Sciatic nerve (tissue), 2 donors: Measurements from ENCODE around the gene NR4A3. TPM values are rescaled to one million over a fixed set of nuclear protein-coding genes. Genes with fewer than 3 reads are reported as not detected.
A peak's percentile ranks its signal among the peaks of the same experiment; 100 is the strongest.

Source experiments
- ATAC-seq: fragments of 200-7000 bp; cut with Tn5 transposase; one replicate; pipeline ENCODE4 v1.9.1; 2020; ENCODE audit warnings: mild to moderate bottlenecking, moderate library complexity
- DNase-seq: peaks from one replicate; pipeline ENCODE4 v3.0.0-alpha.2; 2020; ENCODE audit warnings: low spot score
- intact Hi-C: fragments of 100-400 bp; cut with DNase I; formaldehyde crosslinking; loops from one replicate; pipeline ENCODE4 v1.14.2; 2022
- total RNA-seq: library from RNA; stranded (reverse); fragmentation: NEBNext Ultra II Directional; extraction: Animal tissue kit (Norgen Biotek cat#: 25700); gene quantifications from one replicate; pipeline ENCODE4 v1.2.1, GENCODE V29; 2021
- donor health status: DM: no; HTN: no; CAD: no.
- donor health status: DM: no; HTN: no; CAD: no.

NR4A3 gene
- total RNA-seq, 1 donor from 2014 or later, result 42.2 TPM

DNA sequence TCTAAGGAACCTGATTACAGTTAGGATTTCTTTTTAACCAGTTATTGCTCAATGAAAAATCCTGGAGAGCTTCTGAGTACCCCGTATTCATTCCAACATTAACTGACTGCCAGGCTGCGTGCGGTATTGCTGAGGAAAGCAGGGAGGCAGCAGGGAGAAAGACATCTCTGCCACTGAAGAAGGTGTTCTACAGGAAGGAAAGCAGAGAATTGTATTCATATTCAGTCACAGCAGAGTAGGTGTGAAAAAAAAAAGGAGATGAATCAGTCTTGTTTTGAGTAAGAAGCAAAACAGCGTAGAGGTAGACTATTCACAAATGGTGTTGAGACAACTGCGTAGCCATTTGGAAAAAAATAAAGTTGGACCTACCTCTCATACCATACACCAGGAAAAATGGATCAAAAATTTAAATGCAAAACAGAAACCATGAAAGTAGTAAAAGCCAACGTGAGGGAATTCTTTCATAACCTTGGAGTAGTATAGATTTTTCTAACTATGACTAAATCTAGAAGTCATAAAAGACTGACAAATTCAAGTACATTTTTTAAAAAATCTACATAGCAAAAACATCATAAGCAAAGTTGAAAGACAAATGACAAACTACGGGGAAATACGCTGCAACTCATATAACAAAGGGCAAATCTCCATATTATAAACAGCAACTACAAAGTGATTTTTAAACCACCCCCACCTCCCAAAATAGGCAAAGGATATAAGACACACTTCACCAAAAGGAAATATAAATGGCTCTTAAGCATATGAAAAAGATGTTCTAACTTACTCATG lies 9.9 kb upstream of the NR4A3 start:
- intact Hi-C loops, result no loop called here
- ATAC-seq (no peak), DNase-seq (no peak)

DNA sequence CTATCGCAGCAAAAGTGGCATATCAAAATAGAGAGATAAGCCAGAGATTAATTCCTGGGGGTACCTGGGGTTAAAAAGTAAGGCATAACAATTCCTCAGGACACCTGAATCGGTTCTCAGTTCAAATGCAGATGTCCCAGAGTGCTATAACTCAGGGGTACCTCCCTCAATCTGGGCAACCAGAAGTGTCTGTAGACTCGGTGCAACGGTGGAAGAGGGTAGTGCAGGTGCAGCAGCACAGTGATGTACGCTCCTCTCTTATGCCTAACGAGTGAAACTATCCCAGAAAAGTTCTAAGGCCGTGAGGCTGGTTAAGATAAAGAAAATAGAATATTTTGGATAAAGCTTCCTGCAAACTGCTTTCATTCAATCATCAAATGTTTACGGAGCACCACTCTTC lies 7.9 kb upstream of the NR4A3 start:
- ATAC-seq (no peak), DNase-seq (no peak)
- intact Hi-C loops, result no loop called here

DNA sequence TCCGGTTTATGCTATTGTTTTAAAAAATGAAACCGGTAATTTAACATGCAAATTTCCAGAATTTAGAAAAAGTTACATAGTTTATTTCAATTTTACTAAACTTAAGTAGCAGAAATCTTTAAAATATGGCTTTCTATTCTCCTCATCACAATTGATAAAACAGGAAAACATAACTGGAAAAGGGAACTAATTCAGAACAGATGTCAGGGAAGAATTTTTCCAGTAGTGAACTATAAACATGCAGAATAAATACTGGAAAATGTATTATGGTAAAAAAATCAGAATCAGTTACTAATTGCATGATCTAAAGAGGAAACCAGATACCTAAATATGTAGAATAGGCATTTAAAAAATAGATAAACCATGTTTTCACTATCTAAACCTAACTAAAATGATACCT lies 7.3 kb upstream of the NR4A3 start:
- ATAC-seq (no peak), DNase-seq (no peak)
- intact Hi-C loops, result no loop called here

DNA sequence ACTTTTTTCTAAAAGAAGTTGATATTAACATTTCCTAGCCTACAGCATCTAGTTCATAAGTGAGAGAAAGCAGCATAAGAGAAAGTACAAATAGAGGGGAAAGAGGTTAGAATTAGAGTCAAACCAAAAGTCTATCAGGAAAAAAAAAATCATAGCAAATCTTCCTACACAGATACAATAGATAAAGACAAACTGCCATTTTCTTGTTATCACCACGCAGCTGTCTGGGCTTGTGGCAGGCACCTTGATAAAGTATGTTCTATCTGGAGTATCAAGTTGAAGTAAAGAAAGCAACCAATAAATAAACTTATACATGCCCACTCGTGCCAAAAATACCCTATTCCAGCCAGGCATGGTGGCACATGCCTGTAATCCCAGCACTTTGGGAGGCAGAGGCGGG lies 5.3 kb upstream of the NR4A3 start:
- ATAC-seq (no peak), DNase-seq (no peak)
- intact Hi-C loops, result no loop called here

DNA sequence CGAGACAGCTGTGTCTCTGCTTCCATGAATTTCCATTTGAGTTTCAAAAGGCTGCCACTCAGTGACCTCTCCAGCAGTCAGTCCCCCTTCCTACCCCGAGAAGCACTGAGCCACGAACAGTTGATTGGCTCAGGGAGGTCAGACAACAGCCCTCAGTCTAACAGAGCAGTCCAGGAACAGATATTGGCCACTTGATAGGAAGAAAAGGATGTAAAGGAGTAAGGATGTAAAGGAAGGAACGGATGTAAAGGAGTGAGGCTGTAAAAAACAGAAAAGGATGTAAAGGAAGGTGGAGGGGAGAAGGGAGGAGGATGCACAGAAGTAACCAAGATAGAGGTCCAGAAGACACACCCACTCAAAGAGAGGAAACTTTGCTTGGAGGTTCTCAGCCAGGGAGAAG lies 3.2 kb upstream of the NR4A3 start:
- intact Hi-C loops, result no loop called here
- ATAC-seq (no peak), DNase-seq (no peak)

DNA sequence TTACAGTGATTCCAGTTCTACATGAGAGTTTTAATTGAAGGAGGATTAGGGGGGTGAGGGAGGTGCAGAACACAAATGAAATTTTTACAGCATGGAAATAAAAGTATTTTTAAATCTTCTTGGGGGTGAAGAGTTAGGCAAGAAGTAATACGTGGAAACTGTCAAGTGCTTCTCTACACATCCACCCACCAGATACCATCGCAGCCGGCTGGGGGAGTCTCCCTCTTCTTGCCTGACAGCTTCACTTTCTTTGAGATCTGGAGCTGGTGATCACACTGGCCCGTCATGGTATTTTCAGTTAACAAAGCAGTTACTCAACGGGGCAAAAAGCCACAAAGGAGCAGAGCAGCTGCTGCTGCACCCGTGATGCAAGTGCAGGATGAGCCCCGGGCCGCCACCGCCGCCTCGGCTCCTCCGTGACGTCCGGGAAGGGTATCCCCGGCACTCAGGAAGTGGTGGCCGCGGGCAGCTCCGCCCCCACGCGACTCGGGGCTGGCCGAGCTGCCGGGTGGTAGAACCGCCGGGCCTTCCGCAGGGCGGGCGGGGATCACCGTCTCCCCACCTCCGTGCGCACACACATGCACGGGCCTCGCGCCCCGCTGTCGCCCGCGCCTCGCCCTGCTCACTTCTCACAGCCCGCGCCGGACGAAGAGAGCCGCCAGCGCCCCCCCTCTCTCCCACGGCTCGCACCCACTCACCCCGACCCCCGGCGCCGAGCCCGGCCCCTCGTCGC lies 2.4 kb upstream of the NR4A3 start:
- ATAC-seq (peak; percentile 60), DNase-seq (peak; percentile 92)
- intact Hi-C loops, result no loop called here

DNA sequence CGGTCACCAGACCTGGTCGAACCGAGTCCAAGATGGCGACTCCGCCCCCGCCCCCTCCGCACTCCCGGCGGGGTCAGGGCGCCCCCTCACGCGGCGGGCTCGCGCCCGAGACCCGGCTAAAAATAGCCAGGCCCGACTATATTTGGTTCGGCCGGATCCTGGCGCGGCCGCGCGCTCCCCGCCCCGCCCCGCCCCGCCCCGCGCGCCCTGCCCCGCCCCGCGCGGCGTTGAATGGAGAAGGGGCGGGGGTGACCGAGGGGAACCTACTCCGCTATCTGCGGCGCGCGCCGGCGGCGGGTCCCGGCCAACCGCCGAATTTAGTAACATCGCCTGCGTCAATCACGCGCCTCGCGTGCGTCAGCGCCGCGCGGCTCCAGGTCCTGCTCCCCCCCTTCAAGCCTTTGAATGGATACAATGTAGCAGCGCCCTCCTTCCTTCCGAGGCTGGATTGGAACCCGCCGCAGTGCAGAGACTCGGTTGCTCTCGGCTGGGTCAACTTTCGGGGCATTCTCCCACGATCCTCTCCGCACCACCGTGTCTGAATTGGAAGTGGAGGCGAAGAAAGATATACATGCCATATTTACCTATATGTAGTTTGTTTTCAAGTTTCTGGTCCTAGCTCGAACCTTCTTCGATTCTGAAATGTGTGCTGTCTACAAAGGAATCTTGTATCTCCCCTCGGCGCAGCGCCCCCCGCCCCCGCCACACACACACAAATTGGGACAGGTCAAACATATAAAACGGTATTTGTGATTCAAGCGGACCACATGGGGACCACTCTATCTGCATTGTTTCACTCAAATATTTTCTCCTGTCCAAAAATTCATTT lies 1.6 kb upstream of the NR4A3 start:
- intact Hi-C loops, result no loop called here

DNA sequence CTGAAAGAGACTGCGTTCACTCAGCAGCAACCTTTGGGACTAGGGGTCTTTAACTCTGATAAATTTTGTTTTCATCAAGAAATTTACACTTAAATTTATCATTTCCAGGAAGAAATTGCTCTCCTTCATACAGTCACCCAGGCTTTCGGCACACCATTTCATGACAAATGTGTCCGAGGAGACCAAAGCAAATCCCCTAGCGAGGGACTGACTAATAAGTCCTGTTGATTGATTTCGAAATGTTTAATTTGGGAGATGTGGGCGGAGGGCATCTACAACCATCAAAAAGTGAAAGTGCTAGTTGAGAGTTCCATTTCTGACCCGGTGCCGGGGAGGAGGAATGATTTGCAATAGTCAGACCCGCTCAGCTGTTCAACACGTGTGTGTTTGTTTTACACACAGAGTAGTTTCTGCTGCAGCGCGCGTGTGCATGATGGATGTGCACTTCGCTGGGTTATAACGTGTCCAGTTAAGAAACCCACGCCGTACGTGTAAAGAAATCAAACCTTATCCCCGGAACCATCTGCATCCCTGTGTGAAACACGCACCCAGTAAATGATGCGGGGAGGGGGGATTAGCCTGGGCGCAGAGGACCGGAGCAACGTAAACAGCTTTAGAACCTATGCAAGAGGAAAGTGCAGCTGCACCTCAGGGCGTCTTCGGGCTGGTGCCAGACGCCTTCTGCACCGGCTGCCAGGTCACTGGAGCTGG lies 845 bp upstream of the NR4A3 start:
- peak; percentile 52 for ATAC-seq
- DNase-seq, result peak; percentile 80
- intact Hi-C loops, result no loop called here

More for the DNA sequence above, 1.6 kb upstream of the NR4A3 start:
- DNase-seq (peak; percentile 94), ATAC-seq (peak; percentile 77)

DNA sequence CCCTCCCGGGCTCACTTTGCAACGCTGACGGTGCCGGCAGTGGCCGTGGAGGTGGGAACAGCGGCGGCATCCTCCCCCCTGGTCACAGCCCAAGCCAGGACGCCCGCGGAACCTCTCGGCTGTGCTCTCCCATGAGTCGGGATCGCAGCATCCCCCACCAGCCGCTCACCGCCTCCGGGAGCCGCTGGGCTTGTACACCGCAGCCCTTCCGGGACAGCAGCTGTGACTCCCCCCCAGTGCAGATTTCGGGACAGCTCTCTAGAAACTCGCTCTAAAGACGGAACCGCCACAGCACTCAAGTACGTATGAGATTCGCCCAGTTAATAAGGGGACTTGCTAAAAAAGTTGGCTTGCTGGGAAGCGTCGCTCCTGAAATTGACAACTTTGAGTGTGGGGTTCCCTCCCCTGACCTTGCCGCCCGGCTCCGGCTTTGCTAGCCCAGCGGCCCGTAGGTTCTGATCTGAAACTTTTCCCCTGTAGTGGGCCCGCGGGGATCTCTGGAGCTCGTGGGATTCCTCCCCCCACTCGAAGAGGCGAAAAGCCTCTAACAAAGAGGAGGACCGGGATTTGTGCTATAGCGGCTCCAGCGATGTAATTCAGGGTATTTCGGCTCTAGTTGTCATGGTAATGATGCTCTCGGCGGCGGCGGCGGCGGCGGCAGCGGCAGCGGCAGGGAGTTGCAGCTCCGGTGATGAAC lies 572 bp downstream of the NR4A3 start:
- ATAC-seq (peak; percentile 0), DNase-seq (peak; percentile 66)
- intact Hi-C loops, result no loop called here

DNA sequence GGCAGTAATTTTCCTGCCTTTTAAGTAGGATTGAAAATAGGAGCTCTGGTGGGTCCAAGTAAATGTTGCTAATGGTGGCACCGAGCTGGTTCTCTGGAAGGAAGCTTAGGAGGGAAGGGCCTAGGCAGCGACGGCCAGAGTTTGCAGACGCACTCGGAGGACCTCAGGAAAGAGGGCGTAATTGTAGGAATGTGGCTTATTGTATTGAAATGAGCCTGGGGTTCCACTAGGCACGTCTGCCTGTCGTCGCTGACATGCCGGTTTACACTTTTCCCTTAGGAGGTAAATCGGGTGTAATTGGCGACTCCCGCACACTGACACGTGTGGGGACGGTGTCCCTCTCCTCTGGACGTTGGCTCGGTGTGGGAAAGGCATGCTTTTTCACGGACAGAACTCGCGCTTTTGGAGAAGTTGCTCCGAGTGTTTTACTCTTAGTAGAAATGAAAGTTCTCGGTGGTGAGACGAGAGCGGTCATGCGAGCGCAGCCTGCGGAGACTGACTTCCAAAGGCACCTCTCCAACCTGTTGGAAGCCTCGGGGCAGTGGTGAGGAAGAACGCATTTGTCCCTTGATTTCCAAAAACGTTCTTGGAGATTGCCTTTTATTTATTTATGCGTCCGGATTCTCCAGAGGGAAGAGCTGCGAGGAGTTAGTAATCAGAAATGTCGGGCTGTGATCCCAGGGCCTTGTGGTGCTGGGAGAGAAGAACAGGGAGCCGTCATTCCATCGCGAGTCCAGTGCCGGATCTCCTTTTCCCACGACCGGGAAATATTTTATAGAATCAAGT lies 1.3 kb downstream of the NR4A3 start:
- intact Hi-C loops, result no loop called here
- DNase-seq, result peak; percentile 63
- no peak for ATAC-seq

DNA sequence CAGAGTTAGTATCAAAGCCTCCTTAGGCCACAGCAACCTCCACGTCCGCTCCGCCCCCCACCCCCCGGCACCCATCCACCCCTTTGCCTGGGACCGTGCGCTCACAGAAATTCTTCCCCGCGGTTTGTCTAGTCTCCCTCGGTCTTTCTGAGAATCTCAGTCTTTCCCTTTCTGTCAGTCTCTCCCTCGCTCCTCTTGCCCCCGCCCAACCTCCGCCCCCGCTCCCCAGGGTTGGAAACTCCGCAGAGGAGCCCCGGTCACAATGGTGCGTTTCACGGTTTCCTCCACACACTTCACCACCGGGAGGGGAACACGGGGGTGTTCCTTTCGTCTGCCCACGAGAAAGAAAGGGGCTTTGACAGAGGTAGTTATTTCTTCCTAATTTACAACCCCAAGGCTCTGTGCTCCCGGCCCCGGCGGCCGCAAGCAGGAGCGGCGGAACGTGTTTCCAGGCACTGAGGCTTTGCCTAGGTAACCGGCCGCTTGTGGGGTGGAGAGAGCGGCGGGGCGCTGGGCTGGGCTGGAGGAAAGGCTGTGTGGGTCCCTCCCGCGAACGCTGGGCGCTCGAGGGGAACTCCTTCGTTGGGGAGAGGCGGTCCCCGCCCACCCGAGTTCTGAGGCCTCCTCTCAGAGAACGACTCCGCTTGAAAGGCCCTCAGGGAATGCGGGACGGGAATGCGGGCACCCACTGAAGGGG lies 2.1 kb downstream of the NR4A3 start:
- no peak for ATAC-seq
- intact Hi-C loops, result no loop called here
- DNase-seq, result peak; percentile 76

DNA sequence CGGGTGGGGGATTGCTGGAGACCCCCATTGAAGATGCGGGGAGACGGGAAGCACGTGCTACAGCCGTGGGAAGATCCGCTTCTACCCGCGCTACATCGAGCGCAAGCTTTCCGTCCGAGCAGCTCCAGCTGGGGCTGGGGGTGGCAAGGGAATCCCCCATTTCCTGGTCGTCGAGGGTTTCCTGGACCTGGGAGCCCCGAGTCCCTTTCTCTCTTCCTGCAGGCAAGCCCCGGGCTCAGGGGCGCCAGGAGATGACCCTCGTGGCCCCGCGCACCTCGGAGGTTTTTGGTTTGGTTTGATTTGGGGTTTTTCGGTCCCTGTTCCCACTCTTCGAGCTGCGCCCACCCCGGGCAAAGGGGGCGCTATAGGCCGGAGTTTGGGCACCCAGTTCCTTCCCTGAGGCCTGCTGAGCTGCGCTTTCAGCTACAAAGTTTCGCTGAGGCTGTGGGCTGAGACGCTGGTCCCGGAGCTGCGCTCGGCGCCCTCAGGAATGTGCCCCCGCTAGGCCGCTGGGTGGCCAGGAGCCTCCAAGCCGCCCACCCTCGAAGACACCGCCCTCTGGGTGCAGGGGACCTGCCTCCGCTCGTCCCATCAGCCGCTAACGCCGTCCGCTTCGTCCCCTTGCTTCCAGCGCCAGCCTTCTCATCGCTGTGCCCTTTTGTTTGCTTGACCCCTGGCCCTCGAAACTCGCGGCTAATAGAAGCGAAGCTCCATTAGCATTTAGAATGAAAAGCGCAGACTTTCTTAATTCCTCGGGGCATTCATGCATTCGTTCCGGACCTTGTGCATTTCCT lies 2.9 kb downstream of the NR4A3 start:
- ATAC-seq (no peak), DNase-seq (peak; percentile 71)
- intact Hi-C loops, result no loop called here

DNA sequence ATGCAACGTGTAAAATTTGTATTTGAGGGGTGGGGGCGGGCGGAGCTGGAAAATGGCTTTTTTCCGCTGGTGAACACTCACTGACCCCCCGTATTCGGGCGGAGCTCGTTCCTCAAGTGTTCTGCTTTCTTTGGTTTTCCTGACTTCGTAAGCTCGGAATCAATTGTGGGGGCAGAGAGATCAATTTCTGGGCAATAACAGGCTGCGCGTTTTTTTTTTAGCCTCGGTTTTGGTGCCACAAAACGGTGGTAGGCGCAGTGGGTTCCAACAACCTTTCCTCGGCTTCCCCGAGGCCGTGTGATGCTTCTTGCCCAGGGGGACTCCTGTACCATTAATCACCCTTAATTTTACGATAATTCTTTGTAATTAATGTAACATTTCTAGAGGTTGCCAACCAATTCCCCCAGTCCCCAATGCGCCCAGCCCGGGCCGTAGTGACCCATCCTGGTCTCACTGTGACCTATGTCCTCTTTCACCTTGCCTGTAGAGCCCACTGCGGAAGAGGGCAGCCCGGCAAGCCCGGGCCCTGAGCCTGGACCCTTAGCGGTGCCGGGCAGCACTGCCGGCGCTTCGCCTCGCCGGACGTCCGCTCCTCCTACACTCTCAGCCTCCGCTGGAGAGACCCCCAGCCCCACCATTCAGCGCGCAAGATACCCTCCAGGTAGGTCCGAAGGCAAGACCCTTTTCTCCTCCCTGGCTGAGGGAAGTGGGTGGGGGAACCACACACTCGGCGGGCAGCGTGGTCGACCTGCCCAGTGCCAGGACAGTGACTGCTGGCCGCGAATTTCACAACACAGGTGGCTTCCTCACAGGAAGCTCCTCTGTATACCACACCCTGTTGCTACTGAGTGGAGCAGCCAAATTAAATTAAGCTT lies 3.7 kb downstream of the NR4A3 start:
- ATAC-seq (no peak), DNase-seq (no peak)
- intact Hi-C loops, result no loop called here

DNA sequence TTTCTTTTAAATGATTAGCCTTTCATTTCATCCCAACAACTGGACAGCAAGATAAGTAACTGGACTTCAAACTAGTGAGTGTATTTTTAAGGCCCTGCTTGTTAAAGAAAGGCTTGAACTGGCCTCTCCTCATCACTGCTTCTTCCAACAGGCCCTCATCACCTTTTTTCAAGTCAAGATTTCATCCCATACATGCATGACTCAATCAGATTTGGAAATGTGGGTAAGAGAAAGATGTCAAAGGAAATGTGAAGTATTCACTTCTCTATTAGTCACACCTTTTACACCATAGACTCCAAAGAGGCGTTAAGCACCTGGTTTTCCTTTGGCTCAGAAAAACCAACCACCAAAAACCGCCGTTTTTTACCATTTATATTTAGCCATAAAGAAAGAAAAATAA lies 4.9 kb downstream of the NR4A3 start:
- DNase-seq, result no peak
- no peak for ATAC-seq
- intact Hi-C loops, result no loop called here

DNA sequence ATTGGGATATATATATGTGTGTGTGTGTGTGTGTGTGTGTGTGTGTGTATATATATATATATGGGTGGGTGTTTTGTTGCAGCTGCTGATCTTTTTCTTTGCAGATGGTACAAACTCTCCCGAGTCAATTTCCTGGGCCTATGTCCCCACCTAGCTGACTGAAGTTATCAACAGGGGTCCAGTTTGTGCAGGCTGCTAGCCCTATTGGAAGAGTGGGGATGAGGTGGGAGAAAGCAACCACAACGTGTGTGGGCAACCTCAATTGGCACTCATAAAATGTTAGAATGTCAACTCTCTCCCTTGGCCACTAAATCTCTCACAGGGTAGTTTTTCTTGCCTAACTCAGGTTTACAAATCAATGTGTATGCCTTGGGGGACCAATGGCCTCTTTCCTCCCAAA lies 5.6 kb downstream of the NR4A3 start:
- DNase-seq (no peak), ATAC-seq (no peak)
- intact Hi-C loops, result no loop called here

DNA sequence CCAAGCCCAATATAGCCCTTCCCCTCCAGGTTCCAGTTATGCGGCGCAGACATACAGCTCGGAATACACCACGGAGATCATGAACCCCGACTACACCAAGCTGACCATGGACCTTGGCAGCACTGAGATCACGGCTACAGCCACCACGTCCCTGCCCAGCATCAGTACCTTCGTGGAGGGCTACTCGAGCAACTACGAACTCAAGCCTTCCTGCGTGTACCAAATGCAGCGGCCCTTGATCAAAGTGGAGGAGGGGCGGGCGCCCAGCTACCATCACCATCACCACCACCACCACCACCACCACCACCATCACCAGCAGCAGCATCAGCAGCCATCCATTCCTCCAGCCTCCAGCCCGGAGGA lies 6.3 kb downstream of the NR4A3 start:
- intact Hi-C loops, result no loop called here
- ATAC-seq (no peak), DNase-seq (no peak)
